ENCODE results near the gene FOXR1.
"Not testable (repeated sequence)": the region's sequence is repeated elsewhere in the genome, so short reads cannot be mapped to it uniquely, and the experiment has no call there.

The FOXR1 gene

DNA sequence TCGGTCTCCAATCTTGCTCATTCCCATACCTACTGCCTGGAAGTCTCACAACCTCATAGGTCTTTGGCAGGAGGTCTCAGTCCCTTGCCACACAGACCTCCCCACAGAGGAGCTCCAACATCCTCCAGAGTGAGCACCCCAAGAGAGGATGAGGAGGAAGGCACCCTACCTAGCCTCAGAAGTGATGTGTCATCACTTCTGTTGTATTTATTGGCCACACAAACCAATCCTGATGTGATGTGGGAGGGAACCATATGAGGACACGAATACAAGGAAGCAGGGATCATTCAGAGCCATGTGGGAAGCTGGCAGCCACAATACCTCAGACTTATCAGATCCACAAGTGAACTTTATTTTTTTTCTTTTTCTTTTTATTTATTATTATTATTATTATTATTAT is 24.5 kb upstream of the FOXR1 start:
- no peak for DNase-seq (ENCODE audit: low read depth)

DNA sequence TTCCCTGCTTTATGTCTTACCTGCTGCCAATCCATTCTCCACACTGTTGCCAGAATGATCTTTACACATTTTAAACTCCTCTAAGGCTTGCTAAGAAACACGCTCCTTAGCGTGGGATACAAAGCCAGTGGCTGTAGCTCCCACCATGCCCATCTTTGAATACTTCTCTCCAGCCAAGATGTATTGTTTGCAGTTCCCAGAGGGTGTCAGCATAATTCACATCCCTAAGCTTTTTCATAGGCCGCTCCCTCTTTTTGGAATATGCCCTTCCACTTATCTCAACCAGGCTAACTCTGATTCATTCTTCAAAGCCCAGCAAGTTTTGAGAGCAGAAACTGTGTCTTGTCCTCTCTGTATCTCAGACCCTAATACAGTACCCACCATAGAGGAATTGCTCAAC is 23.6 kb upstream of the FOXR1 start:
- no peak for DNase-seq (ENCODE audit: low read depth)

DNA sequence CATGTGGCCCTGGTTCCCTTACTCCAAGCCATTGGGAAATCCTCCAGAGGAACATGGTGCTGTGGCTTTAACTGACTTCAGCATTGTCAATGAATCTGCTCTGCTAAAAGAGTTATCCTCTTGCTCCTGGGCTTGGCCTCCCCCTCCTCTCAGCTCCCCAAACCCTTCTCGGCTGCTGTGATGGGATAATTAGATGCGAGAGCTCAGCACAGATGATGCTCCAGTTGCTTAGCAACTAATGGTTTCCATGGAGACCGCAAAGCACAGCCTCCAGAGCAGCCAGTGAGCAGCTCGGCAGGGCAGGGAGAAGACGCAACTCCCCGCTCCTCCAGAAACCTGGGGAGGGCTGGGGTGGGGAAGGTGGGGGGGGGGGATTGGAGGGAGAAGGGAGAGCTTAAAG is 18.3 kb upstream of the FOXR1 start:
- DNase-seq (ENCODE audit: low read depth): no peak

DNA sequence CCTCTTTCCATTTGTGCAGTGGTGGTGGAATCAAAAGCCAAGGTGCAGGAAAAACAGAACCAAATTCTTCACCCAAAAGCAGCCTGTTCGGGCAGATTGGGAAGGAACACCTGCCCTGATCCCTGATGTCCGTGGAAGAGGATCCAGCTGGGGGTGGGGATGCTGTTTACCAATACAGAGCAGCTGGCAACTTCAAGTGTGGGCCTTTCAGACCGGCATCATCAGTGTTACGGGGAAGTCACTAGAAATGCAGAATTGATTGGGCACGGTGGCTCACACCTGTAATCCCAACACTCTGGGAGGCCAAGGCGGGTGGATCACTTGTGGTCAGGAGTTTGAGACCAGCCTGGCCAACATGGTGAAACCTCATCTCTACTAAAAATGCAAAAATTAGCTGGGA is 17.6 kb upstream of the FOXR1 start:
- DNase-seq (ENCODE audit: low read depth): not testable (repeated sequence)

DNA sequence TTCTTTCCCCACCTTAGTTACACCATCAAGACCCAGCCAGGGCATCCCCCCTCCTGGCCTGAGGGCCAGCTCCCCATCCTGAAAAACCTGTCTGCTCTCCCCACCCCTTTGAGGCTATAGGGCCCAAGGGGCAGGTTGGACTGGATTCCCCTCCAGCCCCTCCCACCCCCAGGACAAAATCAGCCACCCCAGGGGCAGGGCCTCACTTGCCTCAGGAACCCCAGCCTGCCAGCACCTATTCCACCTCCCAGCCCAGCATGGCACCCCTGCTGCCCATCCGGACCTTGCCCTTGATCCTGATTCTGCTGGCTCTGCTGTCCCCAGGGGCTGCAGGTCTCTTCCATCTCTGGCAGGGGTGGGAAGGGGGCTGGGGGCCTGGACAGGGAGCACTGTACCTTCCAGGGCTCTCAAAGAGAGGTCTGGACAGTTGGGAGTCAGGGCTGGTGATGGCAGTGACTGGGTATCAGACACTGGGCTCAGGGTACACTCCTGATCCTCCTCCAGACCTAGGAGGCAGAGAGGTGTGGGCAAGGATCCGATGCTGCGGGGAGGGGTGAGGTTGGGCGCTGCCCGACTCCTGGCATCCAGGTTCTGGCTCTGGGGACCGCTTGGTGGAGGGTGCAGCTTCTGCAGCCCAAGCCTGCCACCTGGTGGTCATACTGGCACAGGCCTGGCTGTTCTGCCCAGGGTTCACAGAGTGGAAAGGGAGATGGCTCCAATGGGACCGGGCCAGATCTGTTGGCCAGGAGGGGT is 15.3 kb upstream of the FOXR1 start, which contains the start of gene UPK2:
TSS of gene UPK2 (plus strand) at position 205 of the 753 bp plus-strand sequence. CDS start at position 258, 53 bp downstream.
- no peak for DNase-seq (ENCODE audit: low read depth)

DNA sequence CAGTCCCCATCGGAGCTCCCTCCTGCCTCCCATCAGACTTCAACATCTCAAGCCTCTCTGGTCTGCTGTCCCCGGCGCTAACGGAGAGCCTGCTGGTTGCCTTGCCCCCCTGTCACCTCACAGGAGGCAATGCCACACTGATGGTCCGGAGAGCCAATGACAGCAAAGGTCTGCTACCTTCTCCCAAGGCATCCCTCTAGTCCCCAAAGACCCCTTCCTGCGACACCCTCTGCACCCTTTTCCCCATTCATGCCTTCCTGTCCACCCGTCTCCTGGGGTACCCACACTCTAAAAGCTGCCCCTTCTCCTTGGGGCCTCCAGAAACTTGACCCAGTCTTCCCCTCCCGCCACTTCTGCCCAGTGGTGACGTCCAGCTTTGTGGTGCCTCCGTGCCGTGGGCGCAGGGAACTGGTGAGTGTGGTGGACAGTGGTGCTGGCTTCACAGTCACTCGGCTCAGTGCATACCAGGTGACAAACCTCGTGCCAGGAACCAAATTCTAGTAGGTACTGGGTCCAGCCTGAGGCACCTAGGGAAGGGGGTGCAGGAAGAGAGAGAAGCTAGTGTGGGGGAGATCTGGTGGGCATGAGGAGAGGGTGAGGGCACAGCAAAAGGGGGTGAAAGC is 14.6 kb upstream of the FOXR1 start:
- DNase-seq (ENCODE audit: low read depth): no peak

DNA sequence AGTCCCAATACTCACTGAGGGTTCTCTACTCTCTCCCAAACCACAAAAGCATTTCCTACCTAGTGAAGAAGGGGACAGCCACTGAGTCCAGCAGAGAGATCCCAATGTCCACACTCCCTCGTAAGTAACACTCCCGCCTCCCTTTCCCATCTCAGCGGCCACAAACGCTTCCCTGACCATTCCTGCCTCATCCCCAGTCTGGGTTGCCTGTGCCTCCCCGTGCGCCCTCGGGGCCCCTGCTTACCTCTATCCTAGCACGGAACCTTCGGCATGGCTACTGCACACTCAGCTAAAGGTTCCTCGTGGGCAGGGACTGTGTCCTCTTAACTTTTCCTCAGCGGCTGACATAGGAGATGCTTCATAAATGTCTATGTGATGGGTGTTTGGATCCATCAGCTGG is 14.0 kb upstream of the FOXR1 start:
- DNase-seq (ENCODE audit: low read depth): no peak

DNA sequence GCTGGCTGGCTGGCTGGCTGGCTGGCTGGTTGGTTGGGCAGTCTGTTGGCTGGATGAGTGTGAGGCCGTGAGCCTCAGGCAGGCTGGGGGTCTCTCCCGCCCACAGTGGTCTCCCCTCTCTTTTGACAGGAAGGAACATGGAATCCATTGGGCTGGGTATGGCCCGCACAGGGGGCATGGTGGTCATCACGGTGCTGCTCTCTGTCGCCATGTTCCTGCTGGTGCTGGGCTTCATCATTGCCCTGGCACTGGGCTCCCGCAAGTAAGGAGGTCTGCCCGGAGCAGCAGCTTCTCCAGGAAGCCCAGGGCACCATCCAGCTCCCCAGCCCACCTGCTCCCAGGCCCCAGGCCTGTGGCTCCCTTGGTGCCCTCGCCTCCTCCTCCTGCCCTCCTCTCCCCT is 13.6 kb upstream of the FOXR1 start:
- DNase-seq (ENCODE audit: low read depth): no peak

DNA sequence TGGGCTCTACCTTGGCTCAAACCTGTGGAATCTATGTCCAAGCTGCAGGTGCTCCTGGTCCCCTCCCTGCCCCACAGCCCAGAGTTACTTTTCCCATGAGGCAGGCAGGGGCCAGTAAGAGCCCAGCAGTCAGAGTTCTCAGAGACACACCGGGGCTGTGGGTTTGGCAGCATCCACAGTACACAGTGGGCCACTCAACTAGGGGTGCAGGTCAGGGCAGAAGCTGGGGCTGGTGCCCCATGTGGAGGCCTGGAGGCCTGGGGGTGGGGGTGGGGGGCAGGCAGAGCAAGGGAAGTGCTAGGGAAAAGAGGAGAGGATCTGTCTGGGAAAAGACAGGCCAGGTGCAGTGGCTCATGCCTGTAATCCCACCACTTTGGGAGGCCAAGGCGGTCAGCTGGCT is 13.0 kb upstream of the FOXR1 start:
- DNase-seq (ENCODE audit: low read depth): no peak

DNA sequence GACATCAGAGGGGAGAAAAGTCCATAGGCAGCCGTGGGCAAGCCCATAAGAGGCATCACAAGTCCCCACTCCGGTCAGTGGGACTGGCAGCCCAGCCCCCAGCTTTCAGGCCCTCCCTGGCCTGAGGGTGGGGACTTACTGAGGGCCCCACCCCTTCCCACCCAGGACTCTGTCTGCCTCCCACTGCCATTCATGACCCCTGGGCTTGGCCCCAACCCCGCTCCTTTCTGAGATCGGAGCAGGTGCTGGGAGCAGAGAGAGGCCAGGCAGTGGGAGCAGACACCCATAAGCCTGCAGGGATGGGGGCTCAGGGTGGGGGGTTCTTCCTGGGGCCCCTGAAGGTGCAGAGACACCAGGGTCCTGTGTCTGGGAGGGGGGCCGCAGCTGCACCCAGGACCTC is 10.4 kb upstream of the FOXR1 start:
- DNase-seq (ENCODE audit: low read depth): no peak

DNA sequence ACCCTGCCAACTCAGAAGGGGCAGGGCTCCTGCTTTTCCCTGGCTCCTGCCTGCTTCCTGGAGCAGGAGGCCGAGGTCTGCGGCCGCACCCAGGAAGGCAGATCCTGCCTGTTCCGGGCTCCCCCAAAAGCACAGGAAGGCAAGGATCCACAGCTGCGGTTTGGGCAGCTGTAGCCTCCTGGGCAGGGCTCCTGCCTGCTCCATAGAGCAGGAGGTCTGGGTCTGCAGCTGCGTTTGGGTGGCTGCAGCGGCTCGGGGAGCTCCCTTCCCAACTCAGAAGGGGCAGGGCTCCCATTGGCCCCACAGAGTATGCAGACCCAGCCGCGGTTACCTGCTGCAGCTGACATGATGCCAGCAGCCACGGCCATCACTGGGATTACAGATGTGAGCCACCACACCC is 10.0 kb upstream of the FOXR1 start:
- DNase-seq (ENCODE audit: low read depth): no peak

DNA sequence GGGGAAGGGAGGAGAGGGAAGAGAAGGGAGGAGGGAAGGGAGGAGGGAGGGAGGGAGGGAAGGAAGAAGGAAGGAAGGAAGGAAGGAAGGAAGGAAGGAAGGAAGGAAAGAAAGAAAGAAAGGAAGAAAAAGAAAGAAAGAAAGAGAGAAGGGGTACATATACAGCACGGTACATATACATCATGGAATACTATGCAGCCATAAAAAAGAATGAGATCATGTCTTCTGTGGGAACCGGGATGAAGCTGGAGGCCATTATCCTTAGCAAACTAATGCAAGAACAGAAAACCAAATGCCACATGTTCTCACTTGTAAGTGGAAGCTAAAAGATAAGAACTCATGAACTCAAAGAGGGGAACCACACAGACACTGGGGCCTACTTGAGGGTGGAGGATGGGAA is 2.1 kb upstream of the FOXR1 start:
- DNase-seq (ENCODE audit: low read depth): not testable (repeated sequence)

DNA sequence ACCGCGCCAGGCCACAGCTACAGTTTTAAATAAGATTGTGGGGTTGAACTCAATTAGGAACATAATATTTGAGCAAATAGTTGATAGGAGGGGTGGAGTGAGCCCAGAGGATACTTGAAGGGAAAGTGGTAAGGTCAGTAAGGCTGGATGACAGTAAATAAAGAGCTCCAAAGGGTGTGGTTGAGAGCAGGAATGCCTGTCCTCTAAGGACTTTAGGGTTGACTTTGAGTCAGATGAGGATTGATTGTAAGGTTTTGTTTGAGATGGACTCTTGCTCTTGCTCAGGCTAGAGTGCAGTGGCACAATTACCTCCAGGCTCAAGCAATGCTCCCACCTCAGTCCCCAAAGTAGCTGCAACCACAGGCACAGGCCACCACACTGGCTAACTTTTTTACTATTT is 2.4 kb downstream of the FOXR1 start:
- no peak for DNase-seq (ENCODE audit: low read depth)

DNA sequence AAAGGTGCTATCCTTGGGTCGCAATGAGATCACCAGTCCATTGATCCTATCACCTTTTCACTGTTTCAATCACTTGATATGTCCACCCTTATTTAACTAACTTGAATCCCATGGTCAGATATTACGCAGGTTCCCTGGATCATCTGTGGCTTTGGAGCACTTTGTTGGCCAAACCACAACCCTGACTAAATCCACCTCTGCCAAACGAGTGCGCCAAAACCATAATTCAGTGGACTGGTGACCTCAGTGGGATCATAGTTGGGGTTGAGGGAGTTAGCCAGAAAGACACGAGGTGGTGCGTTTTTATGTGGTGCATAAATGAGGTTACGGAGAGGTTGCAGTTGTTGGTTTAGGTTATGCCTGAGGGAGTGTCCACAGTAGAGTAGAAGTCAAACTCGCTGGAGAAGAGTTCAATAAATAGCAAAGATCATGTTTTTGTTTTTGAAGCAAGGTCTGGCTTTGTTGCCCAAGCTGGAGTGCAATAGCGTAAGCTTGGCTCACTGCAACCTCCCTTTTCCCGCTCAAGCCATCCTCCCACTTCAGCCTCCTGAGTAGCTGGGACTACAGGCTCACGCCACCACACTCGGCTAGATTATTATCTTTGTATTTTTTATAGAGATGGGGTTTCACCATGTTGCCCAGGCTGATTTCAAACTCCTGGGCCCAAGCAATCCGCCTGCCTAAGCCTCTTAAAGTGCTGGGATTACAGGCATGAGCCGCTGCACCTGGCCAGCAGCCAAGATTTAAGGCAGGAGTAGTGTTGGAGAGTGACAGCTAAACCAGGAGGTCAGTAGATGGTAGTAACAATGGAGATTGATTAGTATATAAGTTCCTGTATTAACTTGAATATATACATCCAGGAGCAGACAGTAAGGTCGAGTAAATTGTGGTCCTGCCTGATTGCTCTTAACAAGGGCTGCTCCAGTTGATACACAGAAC is 4.5 kb downstream of the FOXR1 start:
- DNase-seq (ENCODE audit: low read depth): no peak

DNA sequence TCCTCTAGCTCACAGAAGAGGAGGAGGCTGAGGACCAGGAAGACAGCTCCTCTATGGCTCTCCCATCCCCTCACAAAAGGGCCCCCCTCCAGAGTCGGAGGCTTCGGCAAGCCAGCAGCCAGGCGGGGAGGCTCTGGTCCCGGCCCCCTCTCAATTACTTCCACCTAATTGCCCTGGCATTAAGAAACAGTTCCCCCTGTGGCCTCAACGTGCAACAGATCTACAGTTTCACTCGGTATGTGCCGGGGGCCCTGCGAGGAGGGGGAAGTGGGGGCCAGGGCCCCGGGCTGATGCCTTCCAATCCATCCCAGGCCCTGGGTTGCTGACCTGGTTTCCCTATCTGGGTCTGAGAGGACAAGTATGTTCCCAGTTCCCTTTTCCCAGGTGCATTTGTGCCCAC is 7.9 kb downstream of the FOXR1 start:
- DNase-seq (ENCODE audit: low read depth): no peak

DNA sequence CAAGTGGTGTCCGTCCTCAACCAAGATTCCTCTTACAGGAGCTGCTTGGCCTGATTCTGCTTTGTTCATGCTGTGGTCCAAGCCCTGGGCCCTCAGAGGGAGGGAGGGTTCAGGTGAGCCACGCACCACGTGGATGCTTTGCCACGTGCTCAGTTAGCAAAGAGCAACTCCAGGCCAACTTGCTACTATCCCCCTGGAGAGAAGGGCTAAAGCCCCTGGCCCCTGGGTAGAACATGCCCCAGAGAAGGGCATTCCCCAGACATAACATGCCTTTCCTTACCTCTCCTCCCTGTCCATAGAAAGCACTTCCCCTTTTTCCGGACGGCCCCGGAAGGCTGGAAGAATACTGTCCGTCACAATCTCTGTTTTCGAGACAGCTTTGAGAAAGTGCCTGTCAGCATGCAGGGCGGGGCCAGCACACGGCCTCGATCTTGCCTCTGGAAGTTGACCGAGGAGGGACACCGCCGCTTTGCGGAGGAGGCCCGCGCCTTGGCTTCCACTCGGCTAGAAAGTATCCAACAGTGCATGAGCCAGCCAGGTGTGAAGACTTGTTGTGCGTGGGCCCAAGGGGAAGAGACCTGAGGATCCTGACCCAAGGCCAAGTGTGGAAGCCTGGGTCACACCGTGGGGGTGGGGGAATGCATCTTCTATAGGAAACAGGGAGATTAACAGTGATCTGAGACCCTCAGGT is 8.8 kb downstream of the FOXR1 start:
- no peak for DNase-seq (ENCODE audit: low read depth)

DNA sequence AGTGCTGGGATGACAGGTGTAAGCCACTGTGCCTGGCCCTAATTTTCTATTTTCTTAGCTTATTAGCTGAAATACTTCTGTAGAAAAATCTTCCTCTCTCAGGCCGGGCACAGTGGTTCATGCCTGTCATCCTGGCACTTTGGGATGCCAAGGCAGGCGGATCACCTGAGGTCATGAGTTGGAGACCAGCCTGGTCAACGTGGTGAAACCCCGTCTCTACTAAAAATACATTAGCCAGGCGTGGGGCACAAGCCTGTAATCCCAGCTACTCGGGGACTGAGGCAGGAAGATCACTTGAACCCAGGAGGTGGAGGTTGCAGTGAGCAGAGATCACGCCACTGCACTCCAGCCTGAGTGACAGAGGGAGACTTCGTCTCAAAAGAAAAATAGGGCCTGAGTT is 12.8 kb downstream of the FOXR1 start:
- DNase-seq (ENCODE audit: low read depth): not testable (repeated sequence)

DNA sequence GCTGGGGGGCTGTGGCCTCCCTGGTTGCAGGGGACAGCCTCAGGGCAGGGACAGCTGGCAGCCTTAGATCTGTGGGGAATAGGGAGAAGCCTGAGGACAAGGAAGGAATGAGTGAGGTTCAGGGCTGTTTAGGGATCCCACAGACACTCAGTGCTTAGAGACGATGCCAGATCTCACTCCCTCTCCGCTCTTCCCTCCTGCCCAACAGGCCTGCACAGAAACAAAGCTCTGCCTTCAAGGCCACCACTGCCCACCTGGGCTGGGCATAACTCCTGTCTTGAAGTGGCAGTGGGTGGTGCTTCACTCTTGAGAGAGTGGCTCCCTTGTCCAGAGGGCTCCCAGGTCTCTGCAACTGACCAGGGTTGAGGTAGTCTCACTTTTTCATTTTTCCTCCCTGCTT is 13.3 kb downstream of the FOXR1 start:
- no peak for DNase-seq (ENCODE audit: low read depth)

DNA sequence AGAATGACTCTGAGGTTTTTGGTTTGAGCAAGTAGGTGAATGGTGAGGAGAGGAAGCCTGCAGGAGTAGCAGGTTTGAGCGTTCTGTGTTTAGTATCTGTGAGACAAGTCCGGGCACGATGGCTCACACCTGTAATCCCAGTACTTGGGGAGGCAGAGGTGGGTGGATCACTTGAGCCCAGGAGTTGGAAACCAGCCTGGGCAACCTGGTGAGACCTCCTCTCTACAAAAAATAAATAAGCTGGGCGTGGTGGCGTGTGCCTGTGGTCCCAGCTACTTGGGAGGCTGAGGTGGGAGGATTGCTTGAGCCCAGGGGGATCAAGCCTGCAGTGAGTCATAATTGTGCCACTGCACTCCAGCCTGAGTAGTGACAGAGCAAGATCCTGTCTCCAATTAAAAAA is 16.7 kb downstream of the FOXR1 start:
- DNase-seq (ENCODE audit: low read depth): no peak

DNA sequence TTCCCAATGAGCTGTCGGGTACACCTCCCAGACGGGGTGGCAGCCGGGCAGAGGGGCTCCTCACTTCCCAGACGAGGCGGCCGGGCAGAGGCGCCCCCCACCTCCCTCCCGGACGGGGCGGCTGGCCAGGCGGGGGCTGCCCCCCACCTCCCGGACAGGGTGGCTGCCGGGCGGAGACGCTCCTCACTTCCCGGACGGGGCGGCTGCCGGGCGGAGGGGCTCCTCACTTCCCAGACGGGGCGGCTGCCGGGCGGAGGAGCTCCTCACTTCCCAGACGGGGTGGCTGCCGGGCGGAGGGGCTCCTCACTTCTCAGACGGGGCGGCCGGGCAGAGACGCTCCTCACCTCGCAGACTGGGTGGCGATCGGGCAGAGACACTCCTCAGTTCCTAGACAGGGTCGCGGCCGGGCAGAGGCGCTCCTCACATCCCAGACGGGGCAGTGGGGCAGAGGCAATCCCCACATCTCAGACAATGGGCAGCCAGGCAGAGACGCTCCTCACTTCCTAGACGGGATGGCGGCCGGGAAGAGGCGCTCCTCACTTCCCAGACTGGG is 20.0 kb downstream of the FOXR1 start:
- DNase-seq (ENCODE audit: low read depth): not testable (repeated sequence)

DNA sequence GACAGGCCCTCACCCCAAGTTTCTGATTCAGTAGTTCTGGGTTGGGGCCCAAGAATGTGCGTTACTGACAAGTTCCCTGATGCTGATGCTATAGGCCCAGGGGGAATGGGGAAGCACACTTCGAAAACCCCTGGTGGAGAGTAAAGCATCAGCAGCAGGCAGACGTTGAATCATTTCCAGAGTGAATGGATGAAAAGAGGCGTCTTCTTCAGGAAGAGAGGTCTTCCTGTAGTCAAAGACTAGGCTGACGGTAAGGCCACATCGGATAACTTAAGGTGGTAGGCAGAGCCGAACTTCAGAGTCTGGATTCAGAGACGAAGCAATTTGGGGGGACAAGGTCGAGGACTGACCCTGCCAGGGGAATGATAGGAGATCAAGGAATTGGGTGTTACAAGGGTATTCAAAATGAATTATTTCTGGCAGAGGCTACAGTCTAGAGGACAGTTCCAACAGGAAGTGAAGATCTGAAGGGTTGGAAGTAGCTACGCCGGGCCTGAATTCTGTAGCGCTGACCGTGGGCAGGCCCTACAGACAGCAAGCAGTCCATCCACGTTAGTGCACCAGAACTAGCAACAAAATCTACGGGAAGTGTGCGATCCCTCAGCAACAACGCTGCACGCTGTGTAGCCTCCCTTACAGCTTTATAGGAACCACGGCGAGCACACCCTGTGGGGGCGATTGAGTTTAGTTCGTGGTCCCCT is 25.5 kb downstream of the FOXR1 start:
- no peak for DNase-seq (ENCODE audit: low read depth)

Data from GM04503 (cell line).